Subcutaneous abdominal adipose tissue (tissue), 5 donors: Measurements from ENCODE around the gene NAXE.
"Not testable (repeated sequence)": the region's sequence is repeated elsewhere in the genome, so short reads cannot be mapped to it uniquely, and the experiment has no call there.

Experiments used
- H3K27ac ChIP-seq: one replicate; pipeline ENCODE4 v1.7.0; 2013; ENCODE audit warnings: low read depth, mild to moderate bottlenecking, inconsistent platforms, low read length, moderate library complexity
- H3K27me3 ChIP-seq, 5 donors: one replicate each; pipeline ENCODE4 v1.7.0; 2013; ENCODE audit warnings: low read length in 5 of 5, inconsistent platforms in 1 of 5; ENCODE audit not compliant: control insufficient read depth in 5 of 5, insufficient read depth in 4 of 5
- H3K36me3 ChIP-seq, 5 donors: one replicate each; pipeline ENCODE4 v1.7.0; 2013; ENCODE audit warnings: low read length in 5 of 5; ENCODE audit not compliant: control insufficient read depth in 5 of 5, insufficient read depth in 5 of 5
- H3K4me1 ChIP-seq, 5 donors: one replicate each; pipeline ENCODE4 v1.7.0; 2013; ENCODE audit warnings: low read length in 5 of 5, mild to moderate bottlenecking in 3 of 5, moderate library complexity in 1 of 5; ENCODE audit not compliant: control insufficient read depth in 5 of 5, insufficient read depth in 5 of 5
- H3K4me3 ChIP-seq, 5 donors: one replicate each; pipeline ENCODE4 v1.7.0; 2013; ENCODE audit warnings: low read length in 5 of 5, low read depth in 1 of 5
- H3K9ac ChIP-seq, 5 donors: one replicate each; pipeline ENCODE4 v1.7.0; 2013; ENCODE audit warnings: low read length in 5 of 5, mild to moderate bottlenecking in 4 of 5, moderate library complexity in 3 of 5
- H3K9me3 ChIP-seq, 5 donors: one replicate each; pipeline ENCODE4 v1.7.0; 2013; ENCODE audit warnings: low read length in 5 of 5; ENCODE audit not compliant: control insufficient read depth in 5 of 5
- donor health status: healthy.
- donor health status: healthy.
- donor health status: healthy.
- donor health status: healthy.
- donor health status: healthy.

Gene NAXE

GRCh38 chr1:156551869-156552268 lies 39.7 kb upstream of the NAXE start:
- no peaks in the 10 kb centered on the region for H3K36me3 ChIP-seq
- no peak overlapping the region for H3K4me3 ChIP-seq
- H3K4me1 ChIP-seq: peaks cover 0 to 4% (median 0%) of the 10 kb centered on the region in 5 donors
- no peaks in the 10 kb centered on the region for H3K27me3 ChIP-seq
- no peak overlapping the region for H3K27ac ChIP-seq
- H3K9ac ChIP-seq: no peak overlapping the region
- H3K9me3 ChIP-seq: no peaks in the 10 kb centered on the region

GRCh38 chr1:156552518-156552917 lies 39.1 kb upstream of the NAXE start:
- Histone ChIP-seq H3K4me1 (peaks cover 0 to 4% (median 0%) of the 10 kb centered on the region in 5 donors), H3K27me3 (no peaks in the 10 kb centered on the region), H3K9ac (no peak overlapping the region), H3K9me3 (no peaks in the 10 kb centered on the region), H3K27ac (no peak overlapping the region), H3K36me3 (no peaks in the 10 kb centered on the region), H3K4me3 (no peak overlapping the region)

- not testable (repeated sequence) for H3K27ac ChIP-seq, H3K9ac ChIP-seq, H3K9me3 ChIP-seq, H3K4me1 ChIP-seq, H3K27me3 ChIP-seq, H3K36me3 ChIP-seq, H3K4me3 ChIP-seq
These were observed 38.6 kb upstream of the NAXE start for GRCh38 chr1:156552937-156553336.

- Histone ChIP-seq H3K36me3 (no peaks in the 10 kb centered on the region), H3K4me3 (no peak overlapping the region), H3K4me1 (peaks cover 0 to 4% (median 0%) of the 10 kb centered on the region in 5 donors), H3K27ac (no peak overlapping the region), H3K9ac (no peak overlapping the region), H3K27me3 (no peaks in the 10 kb centered on the region), H3K9me3 (no peaks in the 10 kb centered on the region)
These were observed 37.6 kb upstream of the NAXE start for GRCh38 chr1:156553860-156554485.

GRCh38 chr1:156554971-156555370 lies 36.6 kb upstream of the NAXE start:
- Histone ChIP-seq H3K9me3 (no peaks in the 10 kb centered on the region), H3K4me1 (peaks cover 0 to 4% (median 0%) of the 10 kb centered on the region in 5 donors), H3K27me3 (no peaks in the 10 kb centered on the region), H3K4me3 (no peak overlapping the region), H3K36me3 (no peaks in the 10 kb centered on the region), H3K9ac (no peak overlapping the region), H3K27ac (no peak overlapping the region)

- Histone ChIP-seq H3K4me3 (no peak overlapping the region), H3K9ac (no peak overlapping the region), H3K27me3 (no peaks in the 10 kb centered on the region), H3K4me1 (peaks cover 0 to 4% (median 0%) of the 10 kb centered on the region in 5 donors), H3K36me3 (no peaks in the 10 kb centered on the region), H3K9me3 (no peaks in the 10 kb centered on the region), H3K27ac (no peak overlapping the region)
These were observed 35.9 kb upstream of the NAXE start for GRCh38 chr1:156555715-156556114.

GRCh38 chr1:156556354-156556753 lies 35.2 kb upstream of the NAXE start:
- no peaks in the 10 kb centered on the region for H3K9me3 ChIP-seq
- H3K9ac ChIP-seq: no peak overlapping the region
- H3K4me1 ChIP-seq: peaks cover 0 to 4% (median 0%) of the 10 kb centered on the region in 5 donors
- no peak overlapping the region for H3K4me3 ChIP-seq
- H3K27ac ChIP-seq: no peak overlapping the region
- H3K36me3 ChIP-seq: no peaks in the 10 kb centered on the region
- no peaks in the 10 kb centered on the region for H3K27me3 ChIP-seq

- H3K27me3 ChIP-seq: no peaks in the 10 kb centered on the region
- no peaks in the 10 kb centered on the region for H3K36me3 ChIP-seq
- no peaks in the 10 kb centered on the region for H3K4me1 ChIP-seq
- no peak overlapping the region for H3K4me3 ChIP-seq
- H3K9ac ChIP-seq: no peak overlapping the region
- no peak overlapping the region for H3K27ac ChIP-seq
- no peaks in the 10 kb centered on the region for H3K9me3 ChIP-seq
These were observed 32.3 kb upstream of the NAXE start for GRCh38 chr1:156559086-156559796.

GRCh38 chr1:156559797-156560385 lies 31.7 kb upstream of the NAXE start:
- no peak overlapping the region for H3K27ac ChIP-seq
- H3K27me3 ChIP-seq: no peaks in the 10 kb centered on the region
- no peak overlapping the region for H3K4me3 ChIP-seq
- no peaks in the 10 kb centered on the region for H3K4me1 ChIP-seq
- no peak overlapping the region for H3K9ac ChIP-seq
- no peaks in the 10 kb centered on the region for H3K9me3 ChIP-seq
- H3K36me3 ChIP-seq: no peaks in the 10 kb centered on the region

- H3K4me1 ChIP-seq: no peaks in the 10 kb centered on the region
- H3K9me3 ChIP-seq: no peaks in the 10 kb centered on the region
- no peak overlapping the region for H3K9ac ChIP-seq
- H3K27me3 ChIP-seq: no peaks in the 10 kb centered on the region
- no peaks in the 10 kb centered on the region for H3K36me3 ChIP-seq
- no peak overlapping the region for H3K4me3 ChIP-seq
- H3K27ac ChIP-seq: no peak overlapping the region
These were observed 30.9 kb upstream of the NAXE start for GRCh38 chr1:156560585-156561163.
